Inflammatory macrophage (primary cell): ENCODE measurements around the gene DEDD2.
A peak's percentile ranks its signal among the peaks of the same experiment; 100 is the strongest.

Experiments
- DNase-seq, 2 donors: peaks; one replicate each; pipeline ENCODE4 v3.0.0-alpha.2; 2020 to 2022

The DEDD2 gene

GRCh38 chr19:42248270-42249148, 31.0 kb upstream of the DEDD2 start:
- no peak for DNase-seq

GRCh38 chr19:42247640-42248199, 30.2 kb upstream of the DEDD2 start:
- DNase-seq: no peak

- no peak for DNase-seq
These were observed 29.6 kb upstream of the DEDD2 start for GRCh38 chr19:42246922-42247639.

GRCh38 chr19:42246143-42246921, 28.9 kb upstream of the DEDD2 start:
- DNase-seq: no peak

GRCh38 chr19:42245231-42245630, 27.8 kb upstream of the DEDD2 start:
- no peak for DNase-seq

- DNase-seq: peak; percentile 94 to 96
These were observed 27.1 kb upstream of the DEDD2 start for GRCh38 chr19:42244347-42245220.

GRCh38 chr19:42242512-42243409, 25.3 kb upstream of the DEDD2 start, which contains the start of gene GSK3A:
TSS of gene GSK3A (minus strand) at chr19:42242602. CDS start at chr19:42242465, 137 bp downstream.
- peak; percentile 99 for DNase-seq

- no peak for DNase-seq
These were observed 24.6 kb upstream of the DEDD2 start for GRCh38 chr19:42242069-42242511.

GRCh38 chr19:42241279-42241678, 23.8 kb upstream of the DEDD2 start:
- DNase-seq: no peak

GRCh38 chr19:42239544-42240220, 22.2 kb upstream of the DEDD2 start:
- DNase-seq: no peak

GRCh38 chr19:42235181-42235580, 17.7 kb upstream of the DEDD2 start:
- no peak for DNase-seq

- no peak for DNase-seq
These were observed 16.9 kb upstream of the DEDD2 start for GRCh38 chr19:42234364-42234763.

GRCh38 chr19:42233678-42234292, 16.3 kb upstream of the DEDD2 start:
- DNase-seq: no peak

GRCh38 chr19:42233106-42233505, 15.6 kb upstream of the DEDD2 start:
- no peak for DNase-seq

- DNase-seq: no peak
These were observed 15.0 kb upstream of the DEDD2 start for GRCh38 chr19:42232435-42232834.

- no peak for DNase-seq
These were observed 13.1 kb upstream of the DEDD2 start for GRCh38 chr19:42230571-42230970.

- no peak for DNase-seq
These were observed 12.4 kb upstream of the DEDD2 start for GRCh38 chr19:42229855-42230351.

GRCh38 chr19:42229301-42229854, 11.9 kb upstream of the DEDD2 start:
- DNase-seq: no peak

- no peak for DNase-seq
These were observed 11.2 kb upstream of the DEDD2 start for GRCh38 chr19:42228641-42229040.
